ENCODE data around the gene SDSL. TPM values are rescaled to one million over a fixed set of nuclear protein-coding genes. Genes with fewer than 3 reads are reported as not detected.
A peak's percentile ranks its signal among the peaks of the same experiment; 100 is the strongest.

SDSL gene
- total and polyA plus RNA-seq, 2 of the 4 experiments (the other 2 are of a cell fraction), result 6.3 to 10.9 TPM

DNA sequence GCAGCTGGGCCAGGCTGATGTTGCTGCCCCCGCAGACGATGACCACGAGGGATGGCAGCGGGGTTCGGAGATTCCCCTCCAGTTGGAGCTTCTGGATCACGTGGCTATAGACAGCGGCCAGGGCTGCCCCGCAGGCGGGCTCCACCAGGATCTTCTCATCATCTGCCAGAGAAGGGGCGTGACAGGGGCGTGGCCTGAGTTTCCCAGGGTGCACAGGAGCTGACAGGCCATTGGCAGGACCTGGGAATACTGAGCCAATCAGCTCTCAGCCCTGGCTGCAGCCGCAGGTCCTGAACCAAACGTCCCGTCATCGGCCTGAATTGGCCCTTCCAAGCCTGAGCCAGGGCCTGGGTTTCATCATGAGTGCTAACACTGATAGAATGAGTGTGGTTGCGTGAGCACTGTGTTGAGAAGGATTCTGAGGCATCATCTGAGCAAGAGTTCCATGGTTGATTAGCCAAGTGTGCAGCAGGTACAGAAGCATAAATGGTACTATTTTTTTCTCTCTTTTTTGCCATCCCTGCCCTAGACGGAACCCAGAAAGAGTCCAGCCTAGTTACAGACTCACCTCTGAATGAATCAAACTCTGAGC lies 29.1 kb upstream of the SDSL start:
- Histone ChIP-seq H2AFZ (replicated peaks; ENCODE audit: low read length, poor library complexity) (peak overlapping the region; percentile 34), H3K9me1 (ENCODE audit: insufficient read depth, low read length) (no peaks in the 10 kb centered on the region; the same call in 1 of the 2 replicates), H2BK20ac (ENCODE audit: low read depth, low read length) (no peak overlapping the region), H3K36me3 (ENCODE audit: control insufficient read depth, insufficient read depth, low read length) (peaks cover 6% of the 10 kb centered on the region; the same call in 1 of the 2 replicates), H3K18ac (ENCODE audit: low read depth, low read length) (no peak overlapping the region), H3K14ac (replicated peaks; ENCODE audit: low read depth, low read length) (no peak overlapping the region), H2BK120ac (ENCODE audit: low read depth, low read length) (no peak overlapping the region), H3K9ac (ENCODE audit: low read depth, low read length) (no peak overlapping the region), H2BK15ac (ENCODE audit: low read depth, low read length) (no peak overlapping the region), H4K8ac (ENCODE audit: low read depth in 2 of 2, low read length in 2 of 2) (no peak overlapping the region), H2BK5ac (ENCODE audit: low read depth, low read length, poor library complexity, severe bottlenecking) (no peak overlapping the region), H2AK5ac (ENCODE audit: low read depth, low read length) (no peak overlapping the region), H4K91ac (ENCODE audit: insufficient read depth, low read depth, low read length) (no peak overlapping the region), H3K23ac (ENCODE audit: low read depth, low read length) (no peak overlapping the region), H3K4me3 (ENCODE audit: insufficient read depth, low read depth, low read length) (no peak overlapping the region), H3K27ac (ENCODE audit: insufficient read depth, low read length) (no peak overlapping the region), H3K27me3 (ENCODE audit: control insufficient read depth, insufficient read depth, low read length) (peaks cover 2% of the 10 kb centered on the region; the same call in 1 of the 2 replicates), H3K4me1 (ENCODE audit: control insufficient read depth, insufficient read depth, low read length) (no peaks in the 10 kb centered on the region), H3K4me2 (ENCODE audit: low read depth, low read length) (no peak overlapping the region), H3K9me3 (ENCODE audit: control insufficient read depth, insufficient read depth, low read length) (no peaks in the 10 kb centered on the region; the same call in 1 of the 2 replicates), H3K79me1 (ENCODE audit: low read depth in 1 of 2, low read length in 2 of 2) (no peaks in the 10 kb centered on the region), H3K4ac (ENCODE audit: low read depth, low read length) (no peak overlapping the region), H2AK9ac (replicated peaks; ENCODE audit: low read depth, low read length, poor library complexity) (peak overlapping the region; percentile 16), H4K20me1 (ENCODE audit: insufficient read depth, low read length) (no peaks in the 10 kb centered on the region), H3K56ac (ENCODE audit: extremely low read depth, insufficient read depth, low read length) (no peak overlapping the region), H4K5ac (ENCODE audit: low read depth, low read length) (no peak overlapping the region)
- BruUV-seq (replicated peaks), result no TSS peak
- POLR2A ChIA-PET (ENCODE audit: unreplicated experiment), result no interaction called here
- TF ChIP-seq USF2 (IDR thresholded peaks at IDR 0.05; ENCODE audit: low read depth, low read length) (no peak), MXI1 (IDR thresholded peaks at IDR 0.05; ENCODE audit: borderline replicate concordance, low read depth, low read length) (no peak), MAZ (IDR thresholded peaks at IDR 0.05; ENCODE audit: borderline replicate concordance, low read depth, low read length) (no peak), RAD21 (IDR thresholded peaks at IDR 0.05; ENCODE audit: low read length) (no peak), RCOR1 (IDR thresholded peaks at IDR 0.05; ENCODE audit: insufficient replicate concordance, low read length) (no peak), NFE2L2 (IDR thresholded peaks at IDR 0.05; ENCODE audit: low read depth, low read length) (no peak), CTCF (conservative IDR thresholded peaks at IDR 0.05; ENCODE audit: low read depth, low read length) (no peak), BHLHE40 (IDR thresholded peaks at IDR 0.05; ENCODE audit: low read depth, low read length) (no peak), SMC3 (IDR thresholded peaks at IDR 0.05; ENCODE audit: low read depth, low read length) (no peak), RFX5 (IDR thresholded peaks at IDR 0.05; ENCODE audit: low read depth, low read length) (no peak), MAFK (IDR thresholded peaks at IDR 0.05; ENCODE audit: low read depth, low read length) (no peak), POLR2A (IDR thresholded peaks at IDR 0.05; ENCODE audit: low read depth, low read length) (no peak), CEBPB (IDR thresholded peaks at IDR 0.05; ENCODE audit: low read depth, low read length) (no peak), CHD1 (IDR thresholded peaks at IDR 0.05; ENCODE audit: low read depth, low read length) (no peak), FOS (IDR thresholded peaks at IDR 0.05; ENCODE audit: low read depth, low read length) (no peak)
- TF ChIP-seq, protein P1, sequence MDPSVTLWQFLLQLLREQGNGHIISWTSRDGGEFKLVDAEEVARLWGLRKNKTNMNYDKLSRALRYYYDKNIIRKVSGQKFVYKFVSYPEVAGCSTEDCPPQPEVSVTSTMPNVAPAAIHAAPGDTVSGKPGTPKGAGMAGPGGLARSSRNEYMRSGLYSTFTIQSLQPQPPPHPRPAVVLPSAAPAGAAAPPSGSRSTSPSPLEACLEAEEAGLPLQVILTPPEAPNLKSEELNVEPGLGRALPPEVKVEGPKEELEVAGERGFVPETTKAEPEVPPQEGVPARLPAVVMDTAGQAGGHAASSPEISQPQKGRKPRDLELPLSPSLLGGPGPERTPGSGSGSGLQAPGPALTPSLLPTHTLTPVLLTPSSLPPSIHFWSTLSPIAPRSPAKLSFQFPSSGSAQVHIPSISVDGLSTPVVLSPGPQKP (IDR thresholded peaks at IDR 0.05; ENCODE audit: borderline replicate concordance, low read depth, low read length), result no peak
- dilution Hi-C loops (cut with HindIII; ENCODE audit: low sequenced_read_pairs, unreplicated experiment) (no loop called here), intact Hi-C loops (cut with micrococcal nuclease) (no loop called here), in situ Hi-C loops (cut with MboI; ENCODE audit: low sequenced_read_pairs) (no loop called here)
- WGBS, 2 experiments (ENCODE audit: extremely low coverage in 2 of 2, insufficient read length in 1 of 2), result 57% methylated on average over 9 of the region's 17 CpGs; no CpG with 5 or more reads in 1 of the 2 experiments
- DNase-seq, result no peak
- ATAC-seq (ENCODE audit: low read depth), result peak; percentile 37; the same call in 1 of the 2 replicates
- CTCF ChIA-PET, result interaction anchor here (0.6 kb wide), 1 partner anchor 439 kb away, joined by 5 read pairs; no protein-coding TSS in a partner anchor
